Lung (tissue), 12 donors: ENCODE measurements around the gene CD248. TPM values are rescaled to one million over a fixed set of nuclear protein-coding genes. Genes with fewer than 3 reads are reported as not detected.

Experiments
- ATAC-seq: fragments of 200-7000 bp; cut with Tn5 transposase; one replicate; pipeline ENCODE4 v1.9.1; 2020; ENCODE audit warnings: moderate number of reproducible peaks; ENCODE audit not compliant: insufficient read depth, low FRiP score
- DNase-seq, 3 donors: peaks; one replicate each; pipeline ENCODE4 v3.0.0-alpha.2; 2013 to 2017
- H3K27ac ChIP-seq, 2 donors: one replicate each; pipeline ENCODE4 v1.5.1; 2013; ENCODE audit warnings: mild to moderate bottlenecking in 2 of 2, moderate library complexity in 2 of 2, control low read depth in 1 of 2, inconsistent platforms in 1 of 2, low read depth in 1 of 2, low read length in 1 of 2
- H3K27me3 ChIP-seq, 3 donors: one replicate each; pipeline ENCODE4 v1.5.1; 2013; ENCODE audit warnings: low read length in 2 of 3; ENCODE audit not compliant: control insufficient read depth in 3 of 3, insufficient read depth in 3 of 3
- H3K36me3 ChIP-seq, 4 donors: one replicate each; pipeline ENCODE4 v1.5.1; 2013; ENCODE audit warnings: low read length in 4 of 4, mild to moderate bottlenecking in 1 of 4, moderate library complexity in 1 of 4; ENCODE audit not compliant: control insufficient read depth in 4 of 4, insufficient read depth in 4 of 4
- H3K4me1 ChIP-seq, 5 donors: one replicate each; pipeline ENCODE4 v1.5.1; 2013; ENCODE audit warnings: low read length in 5 of 5, mild to moderate bottlenecking in 2 of 5, moderate library complexity in 1 of 5; ENCODE audit not compliant: control insufficient read depth in 5 of 5, insufficient read depth in 5 of 5
- H3K4me3 ChIP-seq: one replicate; pipeline ENCODE4 v1.5.1; 2013; ENCODE audit warnings: mild to moderate bottlenecking, control low read depth, moderate library complexity
- H3K9ac ChIP-seq, 2 donors: one replicate each; pipeline ENCODE4 v1.5.1; 2013; ENCODE audit warnings: low read length in 2 of 2, control low read depth in 1 of 2; ENCODE audit not compliant: insufficient read depth in 1 of 2
- H3K9me3 ChIP-seq, 4 donors: one replicate each; pipeline ENCODE4 v1.5.1; 2013; ENCODE audit warnings: low read length in 3 of 4, mild to moderate bottlenecking in 1 of 4, moderate library complexity in 1 of 4; ENCODE audit not compliant: control insufficient read depth in 4 of 4, insufficient read depth in 3 of 4
- WGBS, 2 donors: extraction: QIAGEN DNeasy Blood & Tissue Kit; methylation state at CpG; one replicate each; pipeline ENCODE4 v1.1.7; 2013; 5-methylcytosine and 5-hydroxymethylcytosine counted together
- polyA plus RNA-seq, 2 donors: library from polyadenylated mRNA; stranded (reverse); fragments of 200-250 nt; gene quantifications; one replicate each; pipeline ENCODE4 v1.2.1, GENCODE V29; 2013
- total RNA-seq, 2 donors: library from RNA; depleted of rRNA in 1 of 2; stranded (reverse); fragments of >200 nt in 1 of 2; gene quantifications; one replicate each; pipeline ENCODE4 v1.2.1, GENCODE V29; 2014 to 2021
- TF ChIP-seq, protein P1 (sequence below): IDR thresholded peaks from 2 replicates; pipeline ENCODE4 v1.5.1; 2012; ENCODE audit warnings: mild to moderate bottlenecking; ENCODE audit errors: control extremely low read depth, extremely low read depth
- donor health status: control.
- donor health status: control.
- donor health status: Bipolar disorder and iron deficiency.
- donor health status: healthy.
- donor health status: DM: yes; HTN: yes; CAD: no.

Gene CD248
- total and polyA plus RNA-seq, 4 donors, result 9.2 to 53.5 (median 23.0) TPM

DNA sequence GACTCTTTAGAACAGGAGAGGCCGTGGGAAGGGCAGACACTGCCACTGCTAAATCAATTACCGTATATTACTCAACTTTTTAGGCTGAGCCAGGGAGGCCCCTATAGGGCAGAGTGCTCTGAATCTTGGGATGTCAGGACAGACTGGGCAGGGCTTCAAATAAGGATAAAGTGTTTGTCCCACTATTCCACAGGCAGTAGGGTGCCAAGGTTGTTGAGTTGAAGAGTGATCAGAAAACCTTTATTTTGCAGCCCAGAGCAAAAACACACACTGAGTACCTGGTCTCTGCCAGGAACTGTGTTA is 32.2 kb upstream of the CD248 start:
- Histone ChIP-seq H3K27ac (peak overlapping the region in 1 of 2 donors; percentile 37), H3K27me3 (no peaks in the 10 kb centered on the region), H3K4me3 (no peak overlapping the region), H3K9ac (peak overlapping the region in 1 of 2 donors; percentile 13), H3K4me1 (peaks cover 8 to 32% (median 18%) of the 10 kb centered on the region in 5 donors), H3K9me3 (peaks cover 0 to 2% (median 0%) of the 10 kb centered on the region in 4 donors), H3K36me3 (peaks cover 0 to under 1% (median 0%) of the 10 kb centered on the region in 4 donors)
- TF ChIP-seq, protein P1, sequence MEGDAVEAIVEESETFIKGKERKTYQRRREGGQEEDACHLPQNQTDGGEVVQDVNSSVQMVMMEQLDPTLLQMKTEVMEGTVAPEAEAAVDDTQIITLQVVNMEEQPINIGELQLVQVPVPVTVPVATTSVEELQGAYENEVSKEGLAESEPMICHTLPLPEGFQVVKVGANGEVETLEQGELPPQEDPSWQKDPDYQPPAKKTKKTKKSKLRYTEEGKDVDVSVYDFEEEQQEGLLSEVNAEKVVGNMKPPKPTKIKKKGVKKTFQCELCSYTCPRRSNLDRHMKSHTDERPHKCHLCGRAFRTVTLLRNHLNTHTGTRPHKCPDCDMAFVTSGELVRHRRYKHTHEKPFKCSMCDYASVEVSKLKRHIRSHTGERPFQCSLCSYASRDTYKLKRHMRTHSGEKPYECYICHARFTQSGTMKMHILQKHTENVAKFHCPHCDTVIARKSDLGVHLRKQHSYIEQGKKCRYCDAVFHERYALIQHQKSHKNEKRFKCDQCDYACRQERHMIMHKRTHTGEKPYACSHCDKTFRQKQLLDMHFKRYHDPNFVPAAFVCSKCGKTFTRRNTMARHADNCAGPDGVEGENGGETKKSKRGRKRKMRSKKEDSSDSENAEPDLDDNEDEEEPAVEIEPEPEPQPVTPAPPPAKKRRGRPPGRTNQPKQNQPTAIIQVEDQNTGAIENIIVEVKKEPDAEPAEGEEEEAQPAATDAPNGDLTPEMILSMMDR, result no peak
- ATAC-seq (no peak), DNase-seq (no peak)
- 58 to 71% methylated on average over 2 of the region's 2 CpGs for WGBS, 2 donors

DNA sequence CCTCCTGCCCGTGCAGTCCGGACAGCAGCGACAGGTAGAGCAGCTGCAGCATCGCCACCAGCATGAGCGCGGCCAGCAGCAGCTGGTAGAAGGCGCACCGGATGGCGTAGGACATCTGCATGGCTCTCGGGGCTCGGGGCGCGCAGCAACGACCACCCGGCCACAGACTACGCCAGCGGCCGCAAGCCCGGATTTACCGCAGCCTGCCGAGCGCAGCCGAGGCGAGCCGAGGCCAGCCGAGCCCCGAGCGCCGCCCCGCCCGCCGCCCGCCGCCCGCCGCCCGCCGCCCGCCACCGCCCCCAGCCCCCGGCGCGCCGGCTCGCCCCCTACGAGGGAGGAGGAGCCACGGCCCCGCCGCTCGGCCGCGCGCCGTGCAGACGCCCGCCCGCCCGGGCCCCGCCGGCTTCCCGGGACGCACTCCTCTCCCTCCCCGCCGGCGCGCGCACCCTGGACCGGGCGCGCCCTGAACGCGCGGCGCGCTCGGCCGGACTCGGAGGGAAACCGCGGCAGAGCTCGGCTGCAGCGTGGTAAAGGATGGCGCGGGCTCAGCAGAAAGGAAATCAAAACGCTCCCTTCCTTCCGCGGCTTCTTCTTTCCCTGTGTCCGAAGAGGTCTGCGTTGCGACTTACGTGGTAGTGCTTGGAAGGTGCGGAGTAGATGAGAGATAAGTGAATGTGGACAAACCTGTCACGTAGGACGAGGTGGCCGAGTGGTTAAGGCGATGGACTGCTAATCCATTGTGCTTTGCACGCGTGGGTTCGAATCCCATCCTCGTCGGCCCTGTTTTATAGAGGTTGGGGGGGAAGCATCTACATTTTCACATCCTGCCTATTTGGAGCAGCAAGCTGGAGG is 30.8 kb upstream of the CD248 start, which contains the start of gene B4GAT1:
Gene B4GAT1 (minus strand): TSS at position 205 of the 852 bp plus-strand sequence. CDS start 84 bp downstream, at position 121.
- WGBS, 2 donors, result 0 to 1% methylated on average over 56 to 100 of the region's 101 CpGs
- H3K27me3 ChIP-seq, result no peaks in the 10 kb centered on the region
- no peaks in the 10 kb centered on the region for H3K36me3 ChIP-seq
- peak within 1 kb of the TSS; percentile 78 for H3K4me3 ChIP-seq
- H3K27ac ChIP-seq, result peak within 1 kb of the TSS; percentile 91 to 92
- peak within 1 kb of the TSS; percentile 55 to 89 for H3K9ac ChIP-seq
- TF ChIP-seq, protein P1, result no peak
- peak; percentile 71 for ATAC-seq
- peaks cover 8 to 36% (median 19%) of the 10 kb centered on the region in 5 donors for H3K4me1 ChIP-seq
- peaks cover 0 to 2% (median 0%) of the 10 kb centered on the region in 4 donors for H3K9me3 ChIP-seq
- DNase-seq, result peak; percentile 91 to 98 (median 94)

DNA sequence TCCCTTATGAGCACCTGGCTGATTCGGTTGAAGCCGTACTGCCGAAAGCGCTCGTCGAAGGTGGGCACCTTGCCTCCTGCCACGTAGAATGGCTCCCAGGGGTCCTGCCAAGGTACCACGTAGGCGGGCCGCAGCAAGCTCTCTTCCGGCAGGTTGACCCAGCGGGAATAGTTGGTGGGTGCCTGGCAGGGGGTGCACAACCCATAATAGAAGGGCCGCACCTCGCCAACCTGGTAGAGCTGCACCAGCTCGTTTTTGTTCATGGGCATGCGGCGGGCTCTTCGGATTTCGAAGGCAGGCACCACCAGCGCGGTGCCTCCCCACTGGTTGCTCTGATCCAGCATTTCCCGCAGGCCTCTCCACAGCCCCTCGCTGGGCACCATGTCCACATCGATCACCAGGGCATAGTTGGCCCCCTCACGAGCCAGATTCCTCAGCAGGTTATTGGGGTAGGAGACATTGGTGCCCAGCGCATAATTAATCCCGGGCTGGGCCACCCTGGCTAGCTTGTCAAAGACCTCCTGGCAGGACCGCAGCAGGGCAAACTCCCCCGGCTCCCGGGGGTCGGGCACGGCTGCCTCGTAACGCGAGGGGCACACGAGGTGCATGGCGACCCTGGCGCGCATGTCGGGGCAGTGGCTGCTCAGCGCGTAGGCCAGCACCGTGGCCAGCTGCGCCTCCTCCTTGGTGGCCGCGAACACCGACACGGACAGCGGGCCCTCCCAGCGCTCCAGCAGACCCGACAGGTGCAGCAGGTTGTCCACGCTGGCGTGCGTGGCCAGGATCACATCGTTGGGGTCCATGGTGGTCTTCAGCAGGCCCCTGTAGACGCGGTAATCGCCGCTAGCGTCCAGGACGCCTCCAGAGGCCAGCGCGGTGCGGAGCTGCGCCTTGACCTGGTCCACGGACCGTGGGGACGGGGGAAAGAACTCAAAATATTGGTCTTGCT is 29.9 kb upstream of the CD248 start:
- Histone ChIP-seq H3K9ac (peak overlapping the region in 1 of 2 donors; percentile 89), H3K36me3 (peaks cover 0 to 3% (median 2%) of the 10 kb centered on the region in 4 donors), H3K4me3 (peak overlapping the region; percentile 78), H3K27me3 (no peaks in the 10 kb centered on the region), H3K27ac (peak overlapping the region; percentile 39 to 91), H3K9me3 (peaks cover 0 to 2% (median 0%) of the 10 kb centered on the region in 4 donors), H3K4me1 (peaks cover 8 to 36% (median 19%) of the 10 kb centered on the region in 5 donors)
- 29 to 33% methylated on average over 62 to 68 of the region's 68 CpGs for WGBS, 2 donors
- DNase-seq, result no peak
- ATAC-seq, result no peak
- TF ChIP-seq, protein P1, result no peak
